Measurements from ENCODE around the gene C1orf21.

Gene C1orf21

DNA sequence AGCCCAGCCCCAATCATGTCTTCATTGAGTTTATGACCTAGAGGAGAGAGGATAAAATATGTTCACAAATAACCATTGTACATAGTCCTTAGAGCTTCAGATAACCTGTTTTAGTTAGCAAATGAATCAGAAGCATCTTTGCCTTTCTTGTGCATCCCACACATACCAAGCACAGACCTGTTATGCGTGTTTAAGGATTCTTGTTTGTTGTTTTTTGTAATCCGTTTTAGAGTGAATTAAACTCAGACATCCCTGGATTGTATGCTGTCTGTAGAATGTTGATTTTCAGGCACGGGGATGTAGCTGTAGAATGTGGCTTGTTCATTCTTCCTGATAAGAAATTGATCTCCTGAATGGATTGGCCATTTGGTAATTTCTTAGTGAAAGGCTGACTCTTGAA is 232.0 kb downstream of the C1orf21 start:
- no peak for DNase-seq (ENCODE audit: low spot score)
- in situ Hi-C loops (cut with MboI; ENCODE audit: low sequenced_read_pairs, unreplicated experiment) = no loop called here
- TF ChIP-seq, protein P1, sequence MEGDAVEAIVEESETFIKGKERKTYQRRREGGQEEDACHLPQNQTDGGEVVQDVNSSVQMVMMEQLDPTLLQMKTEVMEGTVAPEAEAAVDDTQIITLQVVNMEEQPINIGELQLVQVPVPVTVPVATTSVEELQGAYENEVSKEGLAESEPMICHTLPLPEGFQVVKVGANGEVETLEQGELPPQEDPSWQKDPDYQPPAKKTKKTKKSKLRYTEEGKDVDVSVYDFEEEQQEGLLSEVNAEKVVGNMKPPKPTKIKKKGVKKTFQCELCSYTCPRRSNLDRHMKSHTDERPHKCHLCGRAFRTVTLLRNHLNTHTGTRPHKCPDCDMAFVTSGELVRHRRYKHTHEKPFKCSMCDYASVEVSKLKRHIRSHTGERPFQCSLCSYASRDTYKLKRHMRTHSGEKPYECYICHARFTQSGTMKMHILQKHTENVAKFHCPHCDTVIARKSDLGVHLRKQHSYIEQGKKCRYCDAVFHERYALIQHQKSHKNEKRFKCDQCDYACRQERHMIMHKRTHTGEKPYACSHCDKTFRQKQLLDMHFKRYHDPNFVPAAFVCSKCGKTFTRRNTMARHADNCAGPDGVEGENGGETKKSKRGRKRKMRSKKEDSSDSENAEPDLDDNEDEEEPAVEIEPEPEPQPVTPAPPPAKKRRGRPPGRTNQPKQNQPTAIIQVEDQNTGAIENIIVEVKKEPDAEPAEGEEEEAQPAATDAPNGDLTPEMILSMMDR (IDR thresholded peaks at IDR 0.05; ENCODE audit: borderline replicate concordance, control extremely low read depth, extremely low read depth, insufficient read depth, missing control alignments) = no peak

DNA sequence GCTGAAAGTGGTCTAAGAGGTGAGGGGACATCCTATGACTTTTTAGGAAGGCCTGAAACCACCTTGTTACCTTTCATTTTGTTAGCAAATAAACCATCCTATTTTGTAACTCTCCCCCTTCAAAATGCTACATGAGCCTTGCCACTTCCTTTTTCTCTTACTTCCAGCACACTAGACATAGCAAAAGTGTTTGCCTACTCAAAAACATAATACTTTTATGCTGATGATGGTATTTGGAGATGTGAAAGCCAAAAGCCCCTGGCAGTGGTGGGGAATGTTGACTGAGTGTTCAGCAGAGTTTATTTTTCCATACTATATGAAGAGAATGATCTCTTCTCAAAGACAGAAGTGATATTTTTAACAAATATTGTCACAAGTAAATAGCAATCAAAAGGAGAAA is 233.6 kb downstream of the C1orf21 start:
- in situ Hi-C loops (cut with MboI; ENCODE audit: low sequenced_read_pairs, unreplicated experiment) = no loop called here
- DNase-seq (ENCODE audit: low spot score) = no peak

GRCh38 chr1:184621260-184621659 is 234.4 kb downstream of the C1orf21 start:
- no peak for DNase-seq (ENCODE audit: low spot score)
- TF ChIP-seq, protein P1 (IDR thresholded peaks at IDR 0.05; ENCODE audit: borderline replicate concordance, control extremely low read depth, extremely low read depth, insufficient read depth, missing control alignments) = no peak
- in situ Hi-C loops (cut with MboI; ENCODE audit: low sequenced_read_pairs, unreplicated experiment) = no loop called here

More for the DNA sequence above, 233.6 kb downstream of the C1orf21 start:
- TF ChIP-seq, protein P1 (IDR thresholded peaks at IDR 0.05; ENCODE audit: borderline replicate concordance, control extremely low read depth, extremely low read depth, insufficient read depth, missing control alignments) = no peak

DNA sequence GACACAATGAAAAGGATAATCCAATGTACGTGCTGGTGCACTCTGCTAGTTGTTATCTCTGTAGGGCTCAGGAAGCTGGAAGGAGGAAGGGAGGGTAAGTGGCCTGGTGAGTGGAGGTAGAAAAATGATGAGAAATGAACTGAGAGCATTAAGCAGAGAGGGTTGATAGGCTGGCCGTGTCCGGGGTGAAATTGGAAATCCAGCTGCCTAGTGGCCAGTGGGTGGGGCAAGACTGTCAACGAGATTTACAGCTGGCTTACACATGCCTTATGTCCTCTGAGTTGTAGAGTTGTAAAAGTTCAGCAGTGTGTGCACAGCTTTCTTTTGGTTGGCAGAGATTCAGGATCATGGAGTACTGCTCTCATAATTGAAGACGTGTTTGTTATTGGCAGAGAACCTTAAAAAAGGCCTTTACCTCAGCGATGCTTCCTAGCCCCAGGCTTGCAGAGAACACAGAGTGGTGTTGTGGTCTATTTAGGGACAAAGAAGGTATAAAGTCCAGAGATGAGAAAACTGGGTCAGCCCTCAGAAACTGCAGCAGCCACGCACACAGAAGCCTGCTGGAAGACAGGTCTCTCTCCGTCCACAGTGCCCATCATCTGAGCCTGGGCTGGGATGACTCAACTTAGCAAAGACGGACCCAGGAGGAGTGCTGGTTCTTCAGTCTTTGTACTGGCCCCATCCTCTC is 235.5 kb downstream of the C1orf21 start:
- in situ Hi-C loops (cut with MboI; ENCODE audit: low sequenced_read_pairs, unreplicated experiment) = no loop called here
- TF ChIP-seq, protein P1 (IDR thresholded peaks at IDR 0.05; ENCODE audit: borderline replicate concordance, control extremely low read depth, extremely low read depth, insufficient read depth, missing control alignments) = no peak
- no peak for DNase-seq (ENCODE audit: low spot score)

DNA sequence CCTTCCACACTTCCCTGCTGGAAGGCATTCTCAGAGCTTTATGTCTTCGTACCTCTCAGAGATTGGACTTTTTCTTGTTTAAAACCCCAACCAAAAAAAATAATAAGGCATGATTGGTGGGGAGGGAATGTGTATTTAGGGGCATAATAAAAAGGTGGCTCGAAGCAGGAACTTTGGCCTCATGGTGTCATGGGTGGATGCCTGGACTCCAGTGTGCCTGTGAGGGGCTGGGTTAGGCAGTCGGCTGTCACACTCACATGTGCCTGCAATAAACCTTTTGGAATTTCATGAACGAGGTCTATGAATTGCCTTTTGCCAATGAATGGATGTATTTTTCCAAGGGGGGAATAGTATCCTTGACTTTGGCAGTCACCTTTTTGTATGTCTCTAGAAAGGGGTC is 236.6 kb downstream of the C1orf21 start:
- TF ChIP-seq, protein P1 (IDR thresholded peaks at IDR 0.05; ENCODE audit: borderline replicate concordance, control extremely low read depth, extremely low read depth, insufficient read depth, missing control alignments) = no peak
- DNase-seq (ENCODE audit: low spot score) = no peak
- in situ Hi-C loops (cut with MboI; ENCODE audit: low sequenced_read_pairs, unreplicated experiment) = no loop called here

GRCh38 chr1:184624051-184624450 is 237.2 kb downstream of the C1orf21 start:
- TF ChIP-seq, protein P1 (IDR thresholded peaks at IDR 0.05; ENCODE audit: borderline replicate concordance, control extremely low read depth, extremely low read depth, insufficient read depth, missing control alignments) = no peak
- no peak for DNase-seq (ENCODE audit: low spot score)
- in situ Hi-C loops (cut with MboI; ENCODE audit: low sequenced_read_pairs, unreplicated experiment) = no loop called here
